GM19395 (cell line): ENCODE results near the gene COPS2.
"Not testable (repeated sequence)": the region's sequence is repeated elsewhere in the genome, so short reads cannot be mapped to it uniquely, and the experiment has no call there.

ENCODE experiments used
- ATAC-seq: cut with Tn5 transposase; IDR thresholded peaks from one replicate; pipeline ENCODE4 v1.9.1; 2021; ENCODE audit warnings: mild to moderate bottlenecking, moderate library complexity; ENCODE audit not compliant: unreplicated experiment

Gene COPS2

DNA sequence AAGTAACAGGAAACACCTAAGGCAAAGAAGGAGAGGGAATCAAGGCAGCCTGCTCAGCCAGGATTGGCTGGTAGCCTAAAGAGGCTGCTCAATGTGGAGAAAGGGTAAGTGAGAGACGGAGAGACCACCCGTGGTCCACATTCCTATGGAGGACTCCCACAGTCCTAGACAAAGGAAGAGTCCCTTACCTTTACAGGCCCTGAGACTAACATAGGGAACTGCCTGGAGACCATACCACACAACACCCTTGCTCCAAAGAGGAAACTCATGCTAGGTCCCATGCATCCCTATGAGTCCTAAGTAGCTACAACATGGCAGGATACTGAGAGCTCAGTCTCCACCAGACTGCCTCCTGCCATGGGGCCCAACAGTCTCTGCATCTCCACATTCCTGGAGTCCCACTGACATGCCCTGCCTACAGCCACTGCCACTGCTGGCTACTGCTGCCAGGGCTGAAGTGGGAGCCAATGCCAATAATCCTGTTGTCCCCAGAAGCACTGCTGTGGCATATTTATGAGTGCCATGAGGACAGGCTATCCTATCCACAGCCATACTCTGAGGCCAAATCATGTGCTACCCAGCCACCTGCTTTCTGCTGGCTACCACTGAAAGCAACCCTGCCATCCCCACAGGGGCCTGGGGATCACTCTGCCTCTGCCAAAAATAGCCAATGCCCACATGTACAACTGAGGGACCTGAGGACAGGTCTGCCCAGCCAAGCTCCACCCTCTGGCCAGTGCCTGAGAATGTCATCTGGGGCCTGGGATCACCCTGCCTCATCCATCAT is 45.0 kb downstream of the COPS2 start:
- no peak for ATAC-seq

DNA sequence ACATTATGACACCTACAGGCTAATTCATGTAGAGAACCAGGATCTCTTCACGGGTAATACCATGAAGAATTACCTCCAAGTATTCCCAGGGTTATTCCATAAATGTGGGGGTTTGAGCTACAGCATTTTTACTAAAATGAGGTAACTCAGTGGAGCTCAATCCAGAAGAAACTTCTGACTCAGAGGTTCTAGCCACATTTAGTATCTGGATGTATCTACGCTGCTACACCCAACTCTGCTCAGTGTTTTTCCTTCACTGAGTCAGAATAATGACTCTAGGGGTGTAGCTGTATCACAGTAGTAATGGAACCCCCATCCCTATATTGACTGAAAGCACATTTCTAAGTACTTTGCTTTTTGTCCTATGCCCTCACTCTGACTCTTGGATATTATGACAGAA is 52.4 kb downstream of the COPS2 start:
- no peak for ATAC-seq

DNA sequence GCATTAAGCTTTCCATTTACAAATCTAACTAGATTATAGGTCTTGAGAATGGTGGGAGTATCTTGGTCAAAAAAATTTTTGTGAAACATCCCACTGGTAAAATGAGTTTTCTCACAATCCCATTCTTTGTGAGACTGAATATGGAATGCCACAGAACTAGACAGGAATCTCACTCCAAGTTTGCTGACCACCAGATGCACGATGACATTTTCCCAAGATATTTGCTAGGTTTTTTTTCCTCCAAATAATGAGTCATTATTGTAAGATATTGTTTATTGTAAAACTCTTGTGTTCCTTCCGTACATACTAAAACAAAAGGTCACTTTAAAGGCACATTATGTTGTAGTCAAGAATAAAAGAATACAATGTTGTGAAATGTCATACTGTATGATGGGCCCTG is 53.9 kb downstream of the COPS2 start:
- no peak for ATAC-seq

DNA sequence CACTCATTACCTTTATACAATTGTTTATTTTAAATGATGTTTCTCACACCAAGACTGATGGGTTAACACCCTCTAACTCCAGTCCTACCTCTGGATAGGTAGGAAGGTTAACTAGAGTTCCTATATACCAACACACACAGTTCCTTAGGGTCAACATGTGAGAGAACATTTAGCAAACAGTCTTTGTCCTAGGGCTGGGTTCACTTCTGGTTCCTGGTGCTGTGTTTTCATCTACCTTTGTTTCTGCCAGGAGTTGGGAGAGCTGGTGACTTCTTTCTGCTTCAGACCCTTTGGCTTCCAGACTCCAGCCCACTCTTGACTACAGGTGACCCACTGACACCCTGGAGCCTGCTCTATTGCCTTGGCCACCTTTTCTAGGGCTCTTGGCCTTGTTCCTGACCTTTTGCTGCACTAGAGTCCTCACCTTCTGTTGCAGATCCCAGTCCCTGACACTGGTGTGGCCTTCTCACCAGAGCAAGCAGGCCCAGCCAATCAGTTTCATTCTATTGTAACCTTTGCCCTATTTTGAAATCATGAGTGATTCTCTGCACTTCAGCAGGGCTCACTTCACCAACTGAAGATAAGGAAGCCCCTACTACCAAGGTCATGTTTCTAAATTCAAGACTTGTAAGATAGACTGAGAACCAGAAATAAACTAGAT is 59.2 kb downstream of the COPS2 start:
- no peak for ATAC-seq

DNA sequence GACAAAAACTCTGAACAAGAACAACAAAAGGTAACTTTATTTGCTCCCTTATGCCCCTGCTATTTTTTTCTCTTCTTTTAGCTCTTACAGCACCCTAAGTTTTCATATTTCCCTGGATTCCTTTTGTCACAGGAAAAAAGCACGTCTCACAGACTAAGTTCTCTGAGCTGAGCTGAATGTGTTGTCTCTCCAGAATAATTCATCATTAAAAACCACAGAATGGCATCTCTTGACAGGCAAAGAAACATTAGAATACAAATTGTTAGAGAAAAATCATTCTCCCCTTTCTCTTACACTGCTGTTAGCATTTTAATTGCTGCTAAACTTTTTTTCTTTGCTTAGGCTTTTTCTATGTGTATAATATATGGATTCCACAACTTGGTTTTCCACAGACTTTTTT is 60.5 kb downstream of the COPS2 start:
- no peak for ATAC-seq

- ATAC-seq, result no peak
These were observed 61.9 kb downstream of the COPS2 start for GRCh38 chr15:49093252-49094105.

- no peak for ATAC-seq
These were observed 66.4 kb downstream of the COPS2 start for GRCh38 chr15:49088996-49089395.

DNA sequence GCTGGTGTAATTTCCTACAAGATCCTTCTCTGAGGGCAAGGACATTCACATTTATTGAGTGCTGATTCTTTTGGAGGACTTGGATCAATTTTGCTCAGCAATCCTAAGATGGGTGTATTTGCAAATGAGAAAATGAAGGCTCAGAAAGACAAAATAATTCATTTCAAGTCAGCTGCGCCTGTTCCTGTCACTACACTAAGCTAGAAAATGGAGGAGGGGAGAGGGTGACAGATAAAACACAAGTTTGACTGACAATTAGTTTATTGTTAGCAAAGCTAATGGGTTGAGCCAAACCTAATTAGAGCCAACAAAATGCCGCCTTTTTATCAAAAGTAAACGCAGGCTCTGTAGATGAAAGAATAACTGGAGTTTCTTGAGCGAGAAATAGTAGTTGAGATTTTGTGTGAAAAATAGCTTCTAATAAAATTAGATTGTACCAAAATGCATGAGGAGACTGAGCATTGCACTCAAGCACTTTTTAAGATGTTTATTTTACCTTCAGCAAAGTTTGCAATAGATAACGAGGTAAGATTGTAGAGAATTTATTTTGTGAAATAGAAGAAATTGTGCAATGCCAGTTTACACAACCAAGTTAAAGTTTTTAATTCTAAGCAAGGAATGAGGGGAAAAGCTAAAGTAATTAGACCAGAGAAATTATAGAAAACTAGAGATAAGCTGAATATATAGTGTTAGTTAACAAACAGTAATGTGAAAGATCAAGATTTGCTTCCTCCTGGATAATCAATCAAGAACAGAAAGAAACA is 69.5 kb downstream of the COPS2 start:
- no peak for ATAC-seq

DNA sequence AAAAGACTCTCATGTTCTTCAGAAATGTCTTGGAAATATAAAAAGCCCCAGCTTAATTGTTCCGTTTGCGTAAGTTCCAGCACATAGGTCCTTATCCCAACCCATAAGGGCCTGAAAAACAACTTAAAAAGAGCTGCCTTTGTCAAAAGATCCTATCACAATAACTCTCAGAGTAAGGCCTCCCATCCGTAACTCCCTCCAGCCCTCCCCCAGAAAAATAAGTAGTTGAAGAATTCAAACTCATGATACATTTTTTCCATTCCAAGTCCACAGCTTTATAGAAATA is 71.2 kb downstream of the COPS2 start:
- ATAC-seq, result no peak

DNA sequence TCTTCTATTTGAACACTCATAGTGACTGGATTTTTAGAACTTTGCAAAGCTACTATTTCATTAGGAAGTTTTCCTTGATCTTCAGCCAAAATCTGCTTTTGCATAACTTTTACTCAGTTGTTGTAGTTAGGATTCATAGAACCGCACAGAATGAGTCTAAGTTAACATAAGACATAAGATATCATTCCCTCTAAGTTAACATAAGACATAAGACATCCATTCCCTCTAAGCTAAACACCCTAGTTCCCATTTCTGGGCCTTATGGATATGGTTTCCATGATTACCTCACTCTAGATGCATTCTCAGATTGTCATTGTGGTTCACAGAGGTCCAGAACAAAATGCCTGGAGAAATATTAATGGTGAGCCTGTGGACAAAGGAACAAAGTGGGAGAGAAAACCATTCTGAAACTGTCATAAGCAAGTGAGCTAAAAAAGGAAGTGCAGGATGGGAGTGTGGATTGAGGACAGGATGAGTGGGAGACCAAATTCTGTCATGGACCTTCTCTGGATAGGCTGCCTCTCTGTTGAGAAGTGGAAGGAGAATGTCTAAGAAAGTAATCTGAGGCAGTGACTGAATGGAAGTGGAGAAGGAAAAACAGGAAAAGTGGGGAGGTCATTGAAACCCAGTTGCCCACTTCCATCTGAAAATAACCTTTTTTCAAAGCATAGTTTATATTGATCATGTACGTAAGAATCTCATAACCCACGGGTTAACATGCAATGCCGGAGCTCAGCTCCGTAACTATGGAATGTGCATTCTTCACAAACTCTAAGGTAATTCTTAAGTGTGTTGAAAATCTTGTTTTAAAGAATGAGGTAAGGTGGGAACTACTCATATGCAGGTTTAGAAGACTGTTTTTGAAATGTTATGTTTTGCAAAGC is 71.8 kb downstream of the COPS2 start:
- no peak for ATAC-seq

GRCh38 chr15:49082960-49083359 is 72.4 kb downstream of the COPS2 start:
- ATAC-seq, result no peak

GRCh38 chr15:49079340-49080039 is 75.9 kb downstream of the COPS2 start:
- ATAC-seq, result no peak

- no peak for ATAC-seq
These were observed 79.5 kb downstream of the COPS2 start for GRCh38 chr15:49075881-49076280.

- ATAC-seq, result not testable (repeated sequence)
These were observed 80.7 kb downstream of the COPS2 start for GRCh38 chr15:49074589-49075287.
